ENCODE data around the gene ERMAP.

DNA sequence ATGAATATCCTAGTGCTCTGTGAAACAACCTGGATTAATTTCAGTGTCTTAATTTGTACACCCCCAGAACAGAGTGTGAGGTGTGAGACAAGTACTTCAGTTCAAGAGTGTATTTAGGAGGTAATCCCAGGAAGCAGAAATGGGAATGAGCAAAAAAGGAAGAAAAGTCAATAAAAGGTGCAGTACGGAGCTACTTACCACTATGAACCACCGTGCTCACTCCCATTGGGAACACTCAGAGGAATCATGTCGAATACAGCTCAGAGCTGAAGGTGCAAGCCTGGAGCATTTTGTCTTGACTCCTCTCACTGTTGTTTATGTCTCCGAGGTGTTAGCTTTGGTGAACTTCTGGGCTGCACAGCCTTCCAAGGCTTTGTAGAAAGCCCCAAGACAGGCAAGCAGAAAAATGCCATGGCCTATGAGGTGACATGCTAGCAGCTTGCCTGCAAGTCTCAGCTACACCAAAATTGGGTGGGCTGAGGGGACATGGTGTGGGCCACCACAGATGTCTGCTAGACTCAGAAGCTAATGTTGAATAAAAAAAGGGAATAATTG is 7.6 kb downstream of the ERMAP start:
- no peak for TF ChIP-seq POLR2A (IDR thresholded peaks at IDR 0.05)
- TF ChIP-seq, protein P1, sequence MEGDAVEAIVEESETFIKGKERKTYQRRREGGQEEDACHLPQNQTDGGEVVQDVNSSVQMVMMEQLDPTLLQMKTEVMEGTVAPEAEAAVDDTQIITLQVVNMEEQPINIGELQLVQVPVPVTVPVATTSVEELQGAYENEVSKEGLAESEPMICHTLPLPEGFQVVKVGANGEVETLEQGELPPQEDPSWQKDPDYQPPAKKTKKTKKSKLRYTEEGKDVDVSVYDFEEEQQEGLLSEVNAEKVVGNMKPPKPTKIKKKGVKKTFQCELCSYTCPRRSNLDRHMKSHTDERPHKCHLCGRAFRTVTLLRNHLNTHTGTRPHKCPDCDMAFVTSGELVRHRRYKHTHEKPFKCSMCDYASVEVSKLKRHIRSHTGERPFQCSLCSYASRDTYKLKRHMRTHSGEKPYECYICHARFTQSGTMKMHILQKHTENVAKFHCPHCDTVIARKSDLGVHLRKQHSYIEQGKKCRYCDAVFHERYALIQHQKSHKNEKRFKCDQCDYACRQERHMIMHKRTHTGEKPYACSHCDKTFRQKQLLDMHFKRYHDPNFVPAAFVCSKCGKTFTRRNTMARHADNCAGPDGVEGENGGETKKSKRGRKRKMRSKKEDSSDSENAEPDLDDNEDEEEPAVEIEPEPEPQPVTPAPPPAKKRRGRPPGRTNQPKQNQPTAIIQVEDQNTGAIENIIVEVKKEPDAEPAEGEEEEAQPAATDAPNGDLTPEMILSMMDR (IDR thresholded peaks at IDR 0.05 in 8 of 11, conservative IDR thresholded peaks at IDR 0.05 in 3 of 11), result no peak
